HG03460 (cell line): ENCODE data around the gene TMEM196.
"Not testable (repeated sequence)": the region's sequence is repeated elsewhere in the genome, so short reads cannot be mapped to it uniquely, and the experiment has no call there.

Experiments
- ATAC-seq: cut with Tn5 transposase; IDR thresholded peaks from one replicate; pipeline ENCODE4 v1.9.1; 2021; ENCODE audit not compliant: unreplicated experiment

TMEM196 gene

GRCh38 chr7:19708397-19709248, 64.8 kb downstream of the TMEM196 start, which contains the start of gene POLR1F:
POLR1F (minus strand) TSS chr7:19709037; CDS start chr7:19709016, 21 bp downstream.
- ATAC-seq = peak; percentile 97

DNA sequence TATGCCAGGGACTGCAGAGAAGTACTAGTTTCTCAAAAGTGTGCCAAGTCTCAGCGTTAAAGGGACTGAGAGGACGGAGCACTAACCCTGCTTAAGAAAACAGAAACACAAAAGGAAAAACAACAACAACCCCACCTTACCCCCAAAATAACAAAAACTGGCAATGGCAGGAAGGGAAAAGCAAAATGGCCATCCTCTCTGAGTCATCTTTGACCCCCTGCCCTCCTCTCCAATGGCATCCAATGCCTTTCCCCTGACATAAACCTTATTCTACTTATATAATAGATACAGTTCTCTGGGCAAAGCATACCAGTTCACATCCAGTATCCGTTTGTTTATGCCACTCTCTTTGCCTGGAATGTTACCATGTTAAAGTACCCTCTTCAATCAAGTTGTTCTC, 66.2 kb downstream of the TMEM196 start:
- no peak for ATAC-seq

- no peak for ATAC-seq
These were observed 67.8 kb downstream of the TMEM196 start for GRCh38 chr7:19705663-19706062.

DNA sequence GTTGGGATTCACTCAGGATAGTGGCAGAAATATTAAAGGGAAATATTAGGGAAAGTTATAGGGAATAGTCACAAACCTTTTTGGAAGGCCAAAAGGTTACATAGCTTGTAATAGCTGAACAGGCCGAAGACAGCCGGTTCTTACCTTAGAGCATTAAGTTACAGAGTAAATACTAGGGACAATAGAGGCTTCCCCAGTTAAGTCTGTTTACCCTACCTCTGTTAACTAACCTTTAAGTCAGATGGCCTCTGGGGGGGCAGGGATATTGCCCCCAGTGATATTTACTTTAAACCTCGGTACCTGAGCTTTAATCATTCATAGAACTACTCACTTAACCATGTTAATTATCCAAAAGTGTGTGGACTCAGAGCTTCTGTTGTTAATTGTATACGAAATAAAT, 71.9 kb downstream of the TMEM196 start:
- no peak for ATAC-seq

GRCh38 chr7:19700936-19701335, 72.5 kb downstream of the TMEM196 start:
- no peak for ATAC-seq

DNA sequence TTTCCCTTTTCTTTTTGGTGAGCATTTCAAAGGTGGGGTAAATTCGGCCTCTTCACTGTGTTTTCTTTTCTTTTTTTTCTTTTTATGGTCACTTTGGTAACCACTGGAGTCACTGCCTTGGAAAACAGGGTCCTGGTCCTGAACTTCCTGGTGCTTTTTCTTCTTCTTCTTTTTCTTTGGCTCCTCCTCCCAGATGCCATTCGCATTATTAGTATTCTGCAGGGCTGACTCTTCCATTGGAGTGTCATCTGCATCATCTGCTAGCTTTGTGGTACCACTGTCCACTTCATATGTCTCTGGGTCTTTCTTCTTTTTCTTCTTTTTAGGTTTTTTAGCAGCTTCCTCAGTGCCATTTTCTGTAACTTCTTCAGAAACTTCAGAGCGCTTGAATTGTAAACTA, 75.1 kb downstream of the TMEM196 start:
- no peak for ATAC-seq

DNA sequence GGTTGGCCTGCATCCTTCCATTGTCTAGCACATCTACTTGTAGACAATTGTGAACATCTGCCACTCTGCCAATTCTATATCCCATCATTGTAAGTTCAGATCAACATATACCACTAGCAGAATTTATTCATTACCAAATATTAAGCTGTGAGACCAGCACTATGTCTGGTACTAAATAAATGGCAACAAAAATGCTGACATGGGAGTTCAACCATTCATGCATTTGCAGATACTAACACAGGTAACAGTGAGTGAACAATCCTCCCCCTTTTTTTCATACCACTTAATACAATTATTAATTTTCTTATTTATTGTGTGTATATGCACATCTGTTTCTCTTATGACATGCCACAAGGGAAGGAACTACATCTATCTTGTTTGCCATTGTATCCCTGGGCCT, 76.5 kb downstream of the TMEM196 start:
- ATAC-seq = no peak

DNA sequence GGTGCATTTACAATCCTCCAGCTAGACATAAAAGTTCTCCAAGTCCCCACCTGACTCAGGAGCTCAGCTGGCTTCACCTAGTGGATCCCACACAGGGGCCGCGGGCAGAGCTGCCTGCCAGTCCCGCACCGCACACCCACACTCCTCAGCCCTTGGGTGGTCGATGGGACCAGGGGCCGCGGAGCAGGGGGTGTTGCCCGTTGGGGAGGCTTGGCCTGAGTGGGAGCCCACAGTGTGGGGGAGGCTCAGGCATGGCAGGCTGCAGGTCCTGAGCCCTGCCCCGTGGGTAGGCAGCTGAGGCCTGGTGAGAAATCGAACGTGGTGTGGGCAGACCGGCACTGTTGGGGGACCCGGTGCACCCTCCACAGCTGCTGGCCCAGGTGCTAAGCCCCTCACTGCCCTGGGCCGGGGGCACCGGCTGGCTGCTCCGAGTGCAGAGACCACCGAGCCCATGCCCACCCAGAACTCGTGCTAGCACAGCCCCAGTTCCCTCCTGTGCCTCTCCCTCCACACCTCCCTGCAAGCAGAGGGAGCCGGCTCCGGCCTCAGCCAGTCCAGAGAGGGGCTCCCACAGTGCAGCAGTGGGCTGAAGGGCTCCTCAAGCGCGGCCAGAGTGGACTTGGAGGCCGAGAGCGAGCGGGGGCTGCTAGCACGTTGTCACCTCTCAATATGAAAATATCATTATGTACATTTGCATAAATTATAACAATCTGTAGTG, 81.1 kb downstream of the TMEM196 start:
- ATAC-seq = no peak

DNA sequence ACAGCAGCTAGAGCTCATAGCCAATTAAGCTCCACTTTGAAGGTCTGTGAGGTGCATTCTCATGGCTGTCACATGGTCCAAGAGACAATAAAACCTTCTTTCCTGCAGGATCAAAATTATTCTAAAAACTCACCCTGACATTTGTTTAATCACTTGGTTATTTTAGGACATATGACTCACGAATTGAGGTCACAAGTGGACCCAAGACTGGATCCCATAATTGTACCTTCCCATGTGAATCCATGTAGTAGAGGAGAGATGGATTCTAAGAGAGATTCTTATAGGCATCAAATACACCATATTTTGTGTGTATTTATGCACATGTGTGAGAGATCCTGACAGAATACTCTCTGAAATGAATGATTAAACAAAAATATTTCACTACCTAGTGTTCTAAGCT, 82.7 kb downstream of the TMEM196 start:
- no peak for ATAC-seq

DNA sequence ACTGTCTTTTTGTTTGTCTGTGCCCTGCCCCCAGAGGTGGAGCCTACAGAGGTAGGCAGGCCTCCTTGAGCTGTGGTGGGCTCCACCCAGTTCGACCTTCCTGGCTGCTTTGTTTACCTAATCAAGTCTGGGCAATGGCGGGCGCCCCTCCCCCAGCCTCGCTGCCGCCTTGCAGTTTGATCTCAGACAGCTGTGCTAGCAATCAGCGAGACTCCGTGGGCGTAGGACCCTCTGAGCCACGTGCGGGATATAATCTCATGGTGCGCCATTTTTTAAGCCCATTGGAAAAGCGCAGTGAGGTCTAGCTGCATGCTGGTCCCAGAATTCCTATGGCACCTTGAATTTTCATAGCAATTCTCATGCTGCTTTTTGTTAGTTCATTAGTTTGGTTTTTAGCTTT, 84.3 kb downstream of the TMEM196 start:
- ATAC-seq = not testable (repeated sequence)

GRCh38 chr7:19681596-19681995, 91.8 kb downstream of the TMEM196 start:
- ATAC-seq = no peak

DNA sequence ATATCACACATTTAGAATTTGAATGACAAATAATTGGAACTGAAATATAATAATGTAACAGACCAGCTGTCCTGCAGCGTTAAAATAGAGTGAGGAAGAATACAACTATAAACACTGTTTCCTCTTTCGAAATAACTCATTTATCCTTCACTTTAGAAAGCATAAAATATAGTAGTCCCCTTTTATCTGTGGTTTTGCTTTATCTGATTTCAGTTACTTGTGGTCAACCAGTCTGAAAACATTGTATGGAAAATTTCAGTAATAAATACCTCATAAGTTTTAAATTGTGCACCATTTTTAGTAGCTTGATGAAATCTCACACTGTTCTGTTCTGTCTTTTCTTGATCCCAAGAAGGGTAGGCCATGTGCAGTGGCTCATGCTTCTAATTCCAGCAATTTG, 96.2 kb downstream of the TMEM196 start:
- peak; percentile 72 for ATAC-seq

DNA sequence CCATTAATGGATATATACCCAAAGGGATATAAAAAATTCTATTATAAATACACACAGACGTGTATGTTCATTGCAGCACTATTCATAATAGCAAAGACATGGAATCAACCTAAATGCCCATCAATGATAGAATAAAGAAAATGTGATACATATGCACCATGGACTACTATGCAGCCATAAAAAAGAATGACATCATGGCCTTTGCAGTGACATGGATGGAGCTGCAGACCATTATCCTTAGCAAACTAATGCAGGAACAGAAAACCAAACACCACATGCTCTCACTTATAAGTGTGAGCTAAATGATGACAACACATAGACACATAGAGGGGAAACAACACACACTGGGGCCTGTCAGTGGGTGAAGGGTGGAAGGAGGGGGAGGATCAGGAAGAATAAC, 97.6 kb downstream of the TMEM196 start:
- no peak for ATAC-seq

- ATAC-seq = no peak
These were observed 99.0 kb downstream of the TMEM196 start for GRCh38 chr7:19674266-19674960.

DNA sequence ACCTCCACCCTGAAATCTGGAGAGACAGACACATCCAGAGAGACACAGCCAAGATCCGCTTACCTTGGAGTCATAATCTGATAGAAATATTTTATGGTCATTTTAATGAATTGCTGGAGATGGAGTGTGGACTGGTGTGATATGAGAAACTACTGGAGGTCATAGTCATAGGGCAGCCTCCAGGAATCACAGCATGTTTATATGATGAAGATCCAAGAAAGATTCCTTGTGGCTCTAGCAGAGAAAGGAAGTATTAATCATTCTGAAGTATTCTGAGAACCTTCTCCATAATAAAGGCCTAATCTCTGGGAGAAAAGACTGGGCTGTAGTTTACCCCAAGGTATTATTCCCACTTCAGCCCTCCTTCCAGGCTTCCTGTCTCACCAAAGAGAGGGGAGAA, 102.6 kb downstream of the TMEM196 start:
- ATAC-seq = no peak
